Bone marrow (tissue), 2 donors: ENCODE measurements around the gene NLRP1.
A peak's percentile ranks its signal among the peaks of the same experiment; 100 is the strongest.

ENCODE experiments used
- DNase-seq, 2 donors: peaks; one replicate each; lab custom pipeline; 2025; lab: John Stamatoyannopoulos, UW

The NLRP1 gene

GRCh38 chr17:5584383-5585286 is at the start of gene NLRP1:
Gene NLRP1, minus strand, starts transcription at chr17:5584509. Its CDS starts 552 bp downstream, at chr17:5583957.
- peak; percentile 84 to 89 for DNase-seq

- DNase-seq, result no peak
These were observed 47.8 kb upstream of the NLRP1 start for GRCh38 chr17:5631958-5632590.

- DNase-seq, result no peak
These were observed 46.1 kb upstream of the NLRP1 start for GRCh38 chr17:5630434-5630833.

- DNase-seq, result no peak
These were observed 44.8 kb upstream of the NLRP1 start for GRCh38 chr17:5629128-5629527.

- DNase-seq, result no peak
These were observed 44.0 kb upstream of the NLRP1 start for GRCh38 chr17:5628262-5628661.

- no peak for DNase-seq
These were observed 39.9 kb upstream of the NLRP1 start for GRCh38 chr17:5624211-5624610.

- DNase-seq, result no peak
These were observed 37.4 kb upstream of the NLRP1 start for GRCh38 chr17:5621729-5622128.

GRCh38 chr17:5621026-5621425 is 36.7 kb upstream of the NLRP1 start:
- DNase-seq, result no peak

GRCh38 chr17:5619088-5619740 is 34.9 kb upstream of the NLRP1 start:
- DNase-seq, result no peak

GRCh38 chr17:5618476-5618875 is 34.2 kb upstream of the NLRP1 start:
- no peak for DNase-seq

GRCh38 chr17:5615476-5615875 is 31.2 kb upstream of the NLRP1 start:
- no peak for DNase-seq

GRCh38 chr17:5610956-5611355 is 26.6 kb upstream of the NLRP1 start:
- peak in 1 of 2 donors; percentile 19 for DNase-seq

GRCh38 chr17:5608399-5609112 is 24.2 kb upstream of the NLRP1 start:
- DNase-seq, result no peak

GRCh38 chr17:5607946-5608345 is 23.6 kb upstream of the NLRP1 start:
- no peak for DNase-seq

- no peak for DNase-seq
These were observed 21.1 kb upstream of the NLRP1 start for GRCh38 chr17:5605452-5605851.

- DNase-seq, result no peak
These were observed 15.7 kb upstream of the NLRP1 start for GRCh38 chr17:5600041-5600440.

- DNase-seq, result no peak
These were observed 14.1 kb upstream of the NLRP1 start for GRCh38 chr17:5598457-5598856.

GRCh38 chr17:5596421-5596820 is 12.1 kb upstream of the NLRP1 start:
- no peak for DNase-seq

GRCh38 chr17:5595831-5596230 is 11.5 kb upstream of the NLRP1 start:
- no peak for DNase-seq

- peak in 1 of 2 donors; percentile 29 for DNase-seq
These were observed 8.1 kb upstream of the NLRP1 start for GRCh38 chr17:5592382-5592781.

- no peak for DNase-seq
These were observed 7.7 kb upstream of the NLRP1 start for GRCh38 chr17:5591966-5592365.

- no peak for DNase-seq
These were observed 4.3 kb upstream of the NLRP1 start for GRCh38 chr17:5588584-5588983.
